ENCODE data around the gene ELP4.
"Not testable (repeated sequence)": the region's sequence is repeated elsewhere in the genome, so short reads cannot be mapped to it uniquely, and the experiment has no call there.

ELP4 gene

DNA sequence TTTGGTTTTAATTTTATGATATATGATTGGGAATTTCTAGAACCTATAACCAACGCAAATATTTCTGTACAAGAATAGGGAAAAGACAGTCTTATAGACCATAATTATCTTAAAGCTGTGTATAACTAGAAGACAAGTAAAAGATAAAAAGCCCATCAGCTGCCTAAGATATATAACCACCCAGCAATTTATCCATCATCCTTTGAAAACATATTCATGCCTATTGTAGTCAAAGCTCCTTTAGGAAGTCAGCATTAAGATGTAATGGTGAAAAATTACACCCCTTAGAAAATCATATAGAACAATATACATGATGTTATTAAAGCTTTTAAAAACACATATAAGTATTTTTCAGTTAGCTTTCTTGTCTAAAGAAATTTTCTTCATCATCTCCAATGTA is 46.4 kb downstream of the ELP4 start:
- no peak for DNase-seq (ENCODE audit: low read depth)

DNA sequence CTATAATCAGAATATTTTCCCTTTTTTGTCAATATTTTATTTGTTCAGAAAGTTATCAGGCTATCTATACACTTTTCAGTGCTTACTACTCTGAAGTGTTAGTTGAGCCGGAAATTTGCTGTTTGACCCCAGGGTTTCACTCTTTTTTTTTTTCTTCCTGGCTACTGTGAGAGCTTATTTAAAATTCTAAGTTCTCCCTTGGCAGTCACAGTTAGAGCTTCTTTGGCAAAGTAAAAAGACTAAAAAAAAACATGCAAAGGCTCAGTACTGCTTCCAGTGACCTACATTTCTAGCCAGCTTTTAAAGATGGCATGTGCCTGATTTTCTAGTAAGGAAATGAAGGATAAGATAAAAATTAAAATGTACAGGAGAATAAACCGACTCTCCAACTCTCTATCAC is 48.4 kb downstream of the ELP4 start:
- DNase-seq (ENCODE audit: low read depth), result no peak

DNA sequence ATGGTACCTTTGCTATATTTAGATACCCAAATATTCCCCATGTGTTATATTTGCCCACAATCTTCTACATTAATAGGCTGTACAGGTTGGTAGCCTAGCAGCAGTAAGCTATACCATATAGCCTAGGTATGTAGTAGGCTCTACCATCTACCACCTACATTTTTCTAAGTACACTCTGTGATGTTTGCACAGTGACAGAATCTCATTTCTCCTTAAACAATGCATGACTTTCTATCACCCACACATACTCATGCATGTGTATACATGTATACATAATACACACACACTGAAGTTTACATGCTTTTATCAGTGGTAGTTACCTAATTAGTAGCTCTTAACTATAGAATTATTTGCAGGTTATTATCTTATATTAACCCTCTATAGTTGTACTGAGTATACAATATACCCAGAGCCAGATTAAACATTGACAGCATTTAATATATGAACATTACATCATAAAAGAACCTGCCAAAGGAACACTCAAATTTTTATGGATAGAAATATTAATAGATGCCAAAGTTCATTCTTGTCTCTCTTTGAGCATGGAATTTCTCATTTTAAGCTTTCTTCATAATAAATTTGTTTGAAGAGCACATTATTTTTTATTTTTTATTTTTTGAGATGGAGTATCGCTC is 51.4 kb downstream of the ELP4 start:
- DNase-seq (ENCODE audit: low read depth), result no peak

GRCh38 chr11:31564517-31564916 is 55.0 kb downstream of the ELP4 start:
- DNase-seq (ENCODE audit: low read depth), result not testable (repeated sequence)

- not testable (repeated sequence) for DNase-seq (ENCODE audit: low read depth)
These were observed 64.6 kb downstream of the ELP4 start for GRCh38 chr11:31574133-31574532.

DNA sequence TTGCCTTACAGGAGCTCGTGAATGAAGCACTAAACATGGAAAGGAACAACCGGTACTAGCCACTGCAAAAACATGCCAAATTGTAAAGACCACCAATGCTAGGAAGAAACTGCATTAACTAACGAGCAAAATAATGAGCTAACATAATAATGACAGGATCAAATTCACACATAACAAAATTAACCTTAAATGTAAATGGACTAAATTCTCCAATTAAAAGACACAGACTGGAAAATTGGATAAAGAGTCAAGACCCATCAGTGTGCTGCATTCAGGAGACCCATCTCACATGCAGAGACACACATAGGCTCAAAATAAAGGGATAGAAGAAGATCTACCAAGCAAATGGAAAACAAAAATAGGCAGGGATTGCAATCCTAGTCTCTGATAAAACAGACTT is 66.2 kb downstream of the ELP4 start:
- DNase-seq (ENCODE audit: low read depth), result not testable (repeated sequence)

DNA sequence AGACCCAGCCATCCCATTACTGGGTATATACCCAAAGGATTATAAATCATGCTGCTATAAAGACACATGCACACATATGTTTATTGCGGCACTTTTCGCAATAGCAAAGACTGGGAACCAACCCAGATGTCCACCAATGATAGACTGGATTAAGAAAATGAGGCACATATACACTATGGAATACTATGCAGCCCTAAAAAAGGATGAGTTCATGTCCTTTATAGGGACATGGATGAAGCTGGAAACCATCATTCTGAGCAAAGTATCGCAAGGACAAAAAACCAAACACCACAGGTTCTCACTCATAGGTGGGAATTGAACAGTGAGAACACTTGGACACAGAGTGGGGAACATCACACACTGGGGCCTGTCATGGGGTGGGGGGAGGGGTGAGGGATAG is 69.8 kb downstream of the ELP4 start:
- DNase-seq (ENCODE audit: low read depth), result not testable (repeated sequence)

- DNase-seq (ENCODE audit: low read depth), result no peak
These were observed 73.1 kb downstream of the ELP4 start for GRCh38 chr11:31582697-31583096.

DNA sequence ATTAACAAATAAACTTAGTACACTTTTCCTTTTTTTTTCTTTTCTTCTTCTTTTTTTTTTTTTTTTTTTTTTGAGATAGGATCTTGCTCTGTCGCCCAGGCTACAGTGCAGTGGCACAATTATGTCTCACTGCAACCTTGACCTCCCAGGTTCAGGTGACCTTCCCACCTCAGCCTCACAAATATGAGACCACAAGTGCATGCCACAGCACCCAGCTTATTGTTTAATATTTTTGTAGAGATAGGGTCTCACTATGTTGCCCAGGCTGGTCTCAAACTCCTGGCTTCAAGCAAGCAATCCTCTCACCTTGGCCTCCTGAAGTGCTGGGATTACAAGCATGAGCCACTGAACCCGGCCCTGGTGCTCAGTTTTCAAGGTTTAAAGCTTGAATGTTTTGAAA is 88.9 kb downstream of the ELP4 start:
- DNase-seq (ENCODE audit: low read depth), result no peak

- DNase-seq (ENCODE audit: low read depth), result no peak
These were observed 92.2 kb downstream of the ELP4 start for GRCh38 chr11:31601635-31602282.

DNA sequence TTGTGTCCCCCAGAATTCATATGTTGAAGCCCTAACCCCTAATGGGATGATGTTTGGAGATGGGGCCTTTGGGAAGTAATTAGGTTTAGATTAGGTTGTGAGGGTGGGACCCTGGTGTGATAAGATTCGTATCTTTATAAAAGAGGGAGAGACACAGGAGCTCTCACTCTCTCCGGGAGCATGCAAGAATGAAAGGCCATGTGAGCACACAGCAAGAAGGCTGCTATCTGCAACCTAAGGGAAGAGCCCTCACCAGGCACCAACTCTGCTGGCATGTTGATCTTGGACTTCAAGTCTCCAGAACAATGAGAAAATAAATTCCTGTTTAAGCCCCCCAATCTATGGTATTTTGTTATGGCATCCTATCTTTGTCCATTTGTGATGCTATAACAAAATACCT is 97.3 kb downstream of the ELP4 start:
- DNase-seq (ENCODE audit: low read depth), result no peak

DNA sequence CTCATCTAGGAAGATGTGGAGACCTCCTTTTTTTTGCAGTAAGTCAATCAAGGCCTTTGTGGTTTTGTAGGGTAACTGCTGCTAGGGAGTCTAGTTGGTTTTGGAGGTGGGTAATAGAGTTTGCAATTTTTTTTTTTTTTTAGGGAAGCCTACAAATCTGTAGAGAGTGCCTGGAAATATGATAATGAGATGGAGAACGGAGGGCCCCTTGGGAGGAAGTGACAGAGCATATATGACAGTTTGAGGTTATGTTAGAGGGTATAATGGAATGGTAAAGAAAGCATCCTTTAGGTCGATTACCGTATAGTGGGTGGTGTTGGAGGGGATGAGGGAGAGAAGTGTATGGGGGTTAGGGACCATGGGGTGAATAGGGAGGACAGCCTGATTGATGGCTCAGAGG is 98.3 kb downstream of the ELP4 start:
- DNase-seq (ENCODE audit: low read depth), result no peak

GRCh38 chr11:31608995-31609394 is 99.4 kb downstream of the ELP4 start:
- no peak for DNase-seq (ENCODE audit: low read depth)

GRCh38 chr11:31610544-31610943 is 101.0 kb downstream of the ELP4 start:
- no peak for DNase-seq (ENCODE audit: low read depth)

DNA sequence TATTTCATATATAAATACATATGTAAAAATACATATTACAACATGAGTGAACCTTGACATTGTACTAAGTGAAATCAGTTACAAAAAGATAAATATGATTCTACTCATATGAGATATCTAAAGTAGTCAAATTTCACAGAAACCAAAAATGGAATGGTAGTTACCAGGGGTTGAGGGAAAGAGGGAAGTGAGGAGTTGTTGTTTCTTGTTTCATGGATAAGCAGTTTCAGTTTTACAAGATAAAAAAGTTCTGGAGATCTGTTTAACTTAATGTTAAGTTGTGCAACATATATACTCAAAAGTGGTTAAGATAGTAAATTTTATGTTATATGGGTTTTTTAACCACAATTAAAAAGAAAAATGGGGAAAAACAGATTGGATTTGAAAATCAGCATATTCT is 107.7 kb downstream of the ELP4 start:
- no peak for DNase-seq (ENCODE audit: low read depth)

DNA sequence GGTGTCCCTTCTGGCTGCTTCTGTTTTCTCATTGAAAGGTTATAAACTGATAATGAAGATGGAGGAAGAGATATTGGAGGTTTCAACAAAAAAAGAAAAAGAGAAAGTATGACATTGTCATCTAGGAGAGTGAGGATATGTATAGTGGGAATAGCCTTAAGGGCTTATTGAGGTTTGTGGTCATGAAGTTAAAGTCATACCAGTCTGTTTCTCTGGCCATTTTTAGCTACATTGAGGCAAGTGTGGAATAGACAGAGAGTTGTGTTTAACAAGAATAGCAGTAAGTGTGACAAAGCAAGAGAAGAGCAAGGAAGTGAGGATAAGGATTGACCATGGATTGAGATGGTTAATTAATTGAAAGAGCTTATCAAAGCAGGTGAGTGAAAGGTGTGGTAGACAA is 110.4 kb downstream of the ELP4 start:
- DNase-seq (ENCODE audit: low read depth), result no peak

- DNase-seq (ENCODE audit: low read depth), result no peak
These were observed 110.9 kb downstream of the ELP4 start for GRCh38 chr11:31620434-31620833.

- no peak for DNase-seq (ENCODE audit: low read depth)
These were observed 116.3 kb downstream of the ELP4 start for GRCh38 chr11:31625868-31626267.

DNA sequence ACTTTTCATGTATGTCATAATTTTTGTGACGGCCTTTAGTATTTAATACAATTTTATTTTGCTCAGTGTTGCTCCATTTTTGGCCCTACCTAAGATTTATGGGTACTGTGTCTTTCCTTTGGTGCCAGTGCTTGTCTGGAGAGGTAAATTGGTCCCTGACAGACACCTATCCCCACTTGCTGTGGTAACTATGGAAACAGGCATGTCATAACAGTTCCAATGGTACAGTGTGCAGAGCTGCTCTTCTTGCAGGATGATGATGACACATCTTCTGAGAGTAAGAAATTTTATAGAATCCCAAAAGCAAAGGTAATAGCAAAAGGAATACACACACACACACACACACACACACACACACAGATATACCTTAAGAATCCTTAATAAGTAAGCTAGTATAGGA is 118.5 kb downstream of the ELP4 start:
- no peak for DNase-seq (ENCODE audit: low read depth)

- no peak for DNase-seq (ENCODE audit: low read depth)
These were observed 127.4 kb downstream of the ELP4 start for GRCh38 chr11:31636983-31637382.

DNA sequence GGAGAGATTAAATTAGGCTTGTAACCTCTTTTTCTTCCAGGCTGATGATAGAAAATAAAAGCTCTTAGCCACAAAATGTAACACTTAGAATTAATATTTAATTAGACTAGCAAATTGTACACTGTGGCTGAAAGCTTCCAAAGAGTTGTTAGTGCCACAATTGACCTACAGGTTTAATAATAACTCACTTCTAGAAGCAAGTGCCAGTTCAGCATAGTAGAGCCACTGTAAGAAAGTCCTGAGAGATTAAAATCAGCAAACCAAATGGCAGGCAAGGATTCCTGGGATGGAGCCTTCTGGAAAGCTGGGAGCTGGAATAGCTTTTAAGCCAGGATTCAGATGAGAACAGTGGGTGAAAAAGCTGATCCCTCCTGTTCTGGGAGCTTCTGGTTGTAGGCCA is 131.0 kb downstream of the ELP4 start:
- no peak for DNase-seq (ENCODE audit: low read depth)

DNA sequence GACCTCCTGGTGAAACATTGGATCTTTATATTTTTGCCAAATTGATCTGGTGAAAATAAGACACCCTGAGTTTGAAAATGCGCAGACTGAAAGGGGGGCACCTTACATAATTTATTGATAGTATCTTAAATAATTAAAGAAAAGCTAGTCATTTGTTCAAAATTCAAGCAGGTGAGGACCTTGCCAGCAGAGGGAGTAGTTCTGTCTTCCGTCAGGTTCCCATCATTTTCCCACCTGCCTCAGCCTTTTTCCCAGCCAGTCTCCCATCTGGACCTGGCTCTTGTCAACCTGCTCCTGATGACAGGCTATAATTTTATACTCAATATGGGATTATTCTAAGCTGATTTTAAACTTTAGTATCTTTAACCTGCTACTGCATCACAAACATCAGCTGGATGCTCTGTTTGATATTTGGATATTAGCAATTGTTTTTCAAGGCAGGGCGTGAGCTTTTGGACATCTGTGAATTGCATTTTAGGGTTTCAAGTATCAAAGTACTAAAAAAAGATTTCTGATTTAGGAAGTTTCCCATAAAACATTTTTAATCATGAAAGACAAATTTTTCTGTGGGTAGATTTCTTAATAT is 132.0 kb downstream of the ELP4 start:
- no peak for DNase-seq (ENCODE audit: low read depth)

DNA sequence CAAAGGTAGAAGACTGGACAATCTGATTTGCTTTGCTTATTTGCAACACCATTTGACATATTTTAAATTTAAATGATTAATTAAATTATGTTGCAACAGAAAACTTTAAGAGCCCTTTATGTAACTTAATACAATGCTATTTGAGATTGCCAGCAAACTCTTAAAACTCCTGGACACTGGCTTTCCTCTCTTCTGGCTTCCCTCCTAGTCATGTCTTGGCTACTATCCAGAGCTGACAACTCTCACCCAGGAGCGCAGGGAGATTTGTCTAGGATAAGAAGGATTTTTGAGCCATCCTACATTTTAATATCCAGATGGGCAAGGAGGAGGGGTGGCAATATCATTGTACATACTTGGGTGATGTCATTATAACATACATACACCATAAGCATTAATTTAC is 134.3 kb downstream of the ELP4 start:
- no peak for DNase-seq (ENCODE audit: low read depth)

GRCh38 chr11:31645747-31646146 is 136.2 kb downstream of the ELP4 start:
- DNase-seq (ENCODE audit: low read depth), result no peak
